Esophagus muscularis mucosa (tissue), 3 donors: ENCODE results near the gene LRIG2.

Experiments used
- EP300 ChIP-seq: sonication (generic); formaldehyde crosslinking; IDR thresholded peaks from one replicate; pipeline ENCODE4 v1.6.1; 2017; ENCODE audit warnings: antibody characterized with exemption
- POLR2AphosphoS5 ChIP-seq, 2 donors: sonication (generic); formaldehyde crosslinking; IDR thresholded peaks; one replicate each; pipeline ENCODE4 v1.6.1; 2017; ENCODE audit warnings: antibody characterized with exemption in 2 of 2

- TF ChIP-seq EP300: no peak
- TF ChIP-seq POLR2AphosphoS5 (IDR thresholded peaks at IDR 0.05): no peak
These were observed 80.3 kb downstream of the LRIG2 start for GRCh38 chr1:113153116-113153803.
